ENCODE data around the gene BRDT. TPM values are rescaled to one million over a fixed set of nuclear protein-coding genes. Genes with fewer than 3 reads are reported as not detected.
"Not testable (repeated sequence)": the region's sequence is repeated elsewhere in the genome, so short reads cannot be mapped to it uniquely, and the experiment has no call there.

The BRDT gene
- total and polyA plus RNA-seq, 4 donors = 0.15 TPM; not detected in 3

DNA sequence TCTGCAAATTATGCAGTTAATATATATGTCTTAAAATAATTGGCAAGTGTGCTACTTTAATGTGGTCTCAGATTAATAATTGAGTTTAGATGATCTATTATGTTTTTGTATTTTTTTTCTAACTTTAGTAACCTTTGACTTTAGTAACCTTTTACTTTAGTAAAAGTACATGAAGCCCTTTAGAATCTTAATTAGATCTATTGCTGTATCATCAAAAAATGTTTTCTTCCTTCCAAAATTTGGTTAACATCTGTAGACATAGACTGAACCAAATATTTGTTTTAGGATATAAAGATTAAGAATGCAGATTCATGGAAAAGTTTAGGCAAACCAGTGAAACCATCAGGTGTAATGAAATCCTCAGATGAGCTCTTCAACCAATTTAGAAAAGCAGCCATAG lies 54.9 kb downstream of the BRDT start:
- TF ChIP-seq CTCF (IDR thresholded peaks at IDR 0.05; ENCODE audit: control extremely low read depth, extremely low read depth) = no peak
- Histone ChIP-seq H3K36me3 (ENCODE audit: control insufficient read depth in 4 of 4, insufficient read depth in 4 of 4, low read length in 4 of 4) (no peaks in the 10 kb centered on the region), H3K4me1 (ENCODE audit: control insufficient read depth in 5 of 5, insufficient read depth in 5 of 5, low read length in 5 of 5) (no peaks in the 10 kb centered on the region), H3K27me3 (ENCODE audit: control insufficient read depth in 3 of 3, insufficient read depth in 3 of 3, low read length in 2 of 3) (no peaks in the 10 kb centered on the region), H3K4me3 (no peak overlapping the region), H3K9me3 (ENCODE audit: control insufficient read depth in 4 of 4, insufficient read depth in 3 of 4, low read length in 3 of 4) (no peaks in the 10 kb centered on the region), H3K9ac (ENCODE audit: insufficient read depth in 1 of 2, low read length in 2 of 2) (no peak overlapping the region), H3K27ac (ENCODE audit: low read depth in 1 of 2, low read length in 1 of 2) (no peak overlapping the region)
- DNase-seq (no peak), ATAC-seq (ENCODE audit: insufficient read depth, low FRiP score) (no peak)

DNA sequence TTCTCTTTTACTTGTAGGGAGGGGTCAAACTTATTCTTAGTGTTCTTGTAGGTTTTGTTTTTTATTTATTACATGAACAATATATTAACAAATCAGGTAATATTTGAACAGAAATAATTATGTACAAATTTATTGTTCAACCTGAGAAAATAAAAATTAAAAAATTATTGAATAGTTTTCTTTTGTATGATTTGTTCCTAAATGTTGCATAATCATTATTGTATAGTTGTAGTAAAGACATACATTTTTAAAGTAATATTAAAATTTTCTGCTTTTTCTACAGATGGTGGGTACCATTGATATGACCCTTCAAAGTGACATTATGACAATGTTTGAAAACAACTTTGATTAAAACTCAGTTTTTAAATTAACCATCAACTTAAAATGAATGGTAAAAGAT lies 64.7 kb downstream of the BRDT start:
- ATAC-seq (ENCODE audit: insufficient read depth, low FRiP score) (no peak), DNase-seq (no peak)
- no peaks in the 10 kb centered on the region for H3K36me3 ChIP-seq (ENCODE audit: control insufficient read depth in 4 of 4, insufficient read depth in 4 of 4, low read length in 4 of 4)
- no peak overlapping the region for H3K27ac ChIP-seq (ENCODE audit: low read depth in 1 of 2, low read length in 1 of 2)
- no peaks in the 10 kb centered on the region for H3K4me1 ChIP-seq (ENCODE audit: control insufficient read depth in 5 of 5, insufficient read depth in 5 of 5, low read length in 5 of 5)
- H3K9me3 ChIP-seq (ENCODE audit: control insufficient read depth in 4 of 4, insufficient read depth in 3 of 4, low read length in 3 of 4) = no peaks in the 10 kb centered on the region
- TF ChIP-seq CTCF (IDR thresholded peaks at IDR 0.05; ENCODE audit: control extremely low read depth, extremely low read depth) = no peak
- no peak overlapping the region for H3K9ac ChIP-seq (ENCODE audit: insufficient read depth in 1 of 2, low read length in 2 of 2)
- H3K27me3 ChIP-seq (ENCODE audit: control insufficient read depth in 3 of 3, insufficient read depth in 3 of 3, low read length in 2 of 3) = no peaks in the 10 kb centered on the region
- no peak overlapping the region for H3K4me3 ChIP-seq

DNA sequence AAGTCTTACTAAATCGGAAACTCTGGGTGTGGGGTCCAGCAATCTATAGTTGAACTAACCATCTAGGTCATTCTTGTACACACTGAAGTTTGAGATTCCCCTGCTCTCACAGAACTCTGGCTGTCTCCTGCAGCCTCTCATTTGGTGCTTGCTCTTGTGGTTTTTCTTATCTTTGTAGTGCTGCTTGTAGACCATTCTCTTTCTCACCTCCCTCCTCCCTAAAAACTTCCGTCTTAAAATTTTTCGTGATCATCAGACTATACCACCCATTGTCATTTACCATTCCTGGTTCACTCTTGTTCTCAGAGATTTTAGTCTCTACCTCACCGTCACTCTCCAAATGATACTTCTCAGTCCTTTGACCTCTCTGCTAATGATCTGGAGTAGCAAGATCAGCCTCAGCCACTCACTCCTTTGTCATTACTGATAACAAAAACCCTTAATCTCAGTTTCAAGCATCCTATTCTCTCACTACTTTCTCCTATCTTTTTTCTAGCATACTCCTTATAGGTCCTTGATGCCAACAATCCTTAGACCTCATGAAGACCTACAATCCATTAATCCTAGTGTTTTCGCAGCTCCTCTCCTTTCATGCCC lies 67.6 kb downstream of the BRDT start:
- H3K27me3 ChIP-seq (ENCODE audit: control insufficient read depth in 3 of 3, insufficient read depth in 3 of 3, low read length in 2 of 3) = no peaks in the 10 kb centered on the region
- TF ChIP-seq CTCF (IDR thresholded peaks at IDR 0.05; ENCODE audit: control extremely low read depth, extremely low read depth) = no peak
- no peak overlapping the region for H3K9ac ChIP-seq (ENCODE audit: insufficient read depth in 1 of 2, low read length in 2 of 2)
- H3K36me3 ChIP-seq (ENCODE audit: control insufficient read depth in 4 of 4, insufficient read depth in 4 of 4, low read length in 4 of 4) = no peaks in the 10 kb centered on the region
- WGBS, 2 donors = 61 to 71% methylated on average over 5 of the region's 5 CpGs
- no peak for ATAC-seq (ENCODE audit: insufficient read depth, low FRiP score)
- no peak overlapping the region for H3K4me3 ChIP-seq
- no peak for DNase-seq
- no peaks in the 10 kb centered on the region for H3K9me3 ChIP-seq (ENCODE audit: control insufficient read depth in 4 of 4, insufficient read depth in 3 of 4, low read length in 3 of 4)
- no peak overlapping the region for H3K27ac ChIP-seq (ENCODE audit: low read depth in 1 of 2, low read length in 1 of 2)
- H3K4me1 ChIP-seq (ENCODE audit: control insufficient read depth in 5 of 5, insufficient read depth in 5 of 5, low read length in 5 of 5) = no peaks in the 10 kb centered on the region

DNA sequence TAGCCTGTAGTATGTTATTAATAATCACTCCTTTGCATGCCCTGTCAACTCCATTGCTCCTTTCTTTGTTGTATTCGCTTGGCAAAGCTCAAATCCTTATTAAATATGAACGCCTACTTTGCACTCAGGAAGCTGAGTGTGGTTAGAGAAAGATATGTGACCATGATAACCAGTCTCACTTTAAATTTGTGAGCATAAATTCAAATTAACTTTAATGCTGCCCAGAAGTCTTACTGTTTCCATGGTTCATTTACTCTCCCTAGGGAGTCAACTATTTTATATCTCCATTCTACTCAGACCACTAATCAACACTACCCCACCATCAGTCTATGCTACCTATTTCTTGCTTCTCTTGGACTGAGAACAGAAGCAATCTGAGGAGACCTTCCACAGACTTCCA lies 68.5 kb downstream of the BRDT start:
- Histone ChIP-seq H3K9me3 (ENCODE audit: control insufficient read depth in 4 of 4, insufficient read depth in 3 of 4, low read length in 3 of 4) (peaks cover 0 to 1% (median 0%) of the 10 kb centered on the region in 4 donors), H3K4me3 (no peak overlapping the region), H3K9ac (ENCODE audit: insufficient read depth in 1 of 2, low read length in 2 of 2) (no peak overlapping the region), H3K4me1 (ENCODE audit: control insufficient read depth in 5 of 5, insufficient read depth in 5 of 5, low read length in 5 of 5) (no peaks in the 10 kb centered on the region), H3K27ac (ENCODE audit: low read depth in 1 of 2, low read length in 1 of 2) (no peak overlapping the region), H3K36me3 (ENCODE audit: control insufficient read depth in 4 of 4, insufficient read depth in 4 of 4, low read length in 4 of 4) (no peaks in the 10 kb centered on the region), H3K27me3 (ENCODE audit: control insufficient read depth in 3 of 3, insufficient read depth in 3 of 3, low read length in 2 of 3) (no peaks in the 10 kb centered on the region)
- no peak for DNase-seq
- no peak for TF ChIP-seq CTCF (IDR thresholded peaks at IDR 0.05; ENCODE audit: control extremely low read depth, extremely low read depth)
- 45 to 71% methylated on average over 2 of the region's 2 CpGs for WGBS, 2 donors
- no peak for ATAC-seq (ENCODE audit: insufficient read depth, low FRiP score)

DNA sequence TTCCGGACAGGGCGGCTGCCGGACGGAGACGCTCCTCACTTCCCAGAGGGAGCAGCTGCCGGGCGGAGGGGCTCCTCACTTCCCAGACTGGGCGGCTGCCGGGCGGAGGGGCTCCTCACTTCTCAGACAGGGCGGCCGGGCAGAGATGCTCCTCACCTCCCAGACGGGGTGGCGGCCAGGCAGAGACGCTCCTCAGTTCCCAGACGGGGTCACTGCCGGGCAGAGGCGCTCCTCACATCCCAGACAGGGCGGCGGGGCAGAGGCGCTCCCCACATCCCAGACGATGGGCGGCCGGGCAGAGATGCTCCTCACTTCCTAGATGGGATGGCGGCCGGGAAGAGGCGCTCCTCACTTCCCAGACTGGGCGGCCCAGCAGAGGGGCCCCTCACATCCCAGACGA lies 76.8 kb downstream of the BRDT start:
- 97% methylated on average over 22 to 29 of the region's 29 CpGs for WGBS, 2 donors
- not testable (repeated sequence) for DNase-seq; H3K36me3 ChIP-seq (ENCODE audit: control insufficient read depth in 4 of 4, insufficient read depth in 4 of 4, low read length in 4 of 4)

More for the DNA sequence above, 76.8 kb downstream of the BRDT start:
- ATAC-seq (ENCODE audit: insufficient read depth, low FRiP score); H3K9ac ChIP-seq (ENCODE audit: insufficient read depth in 1 of 2, low read length in 2 of 2); H3K9me3 ChIP-seq (ENCODE audit: control insufficient read depth in 4 of 4, insufficient read depth in 3 of 4, low read length in 3 of 4); H3K4me3 ChIP-seq; H3K27me3 ChIP-seq (ENCODE audit: control insufficient read depth in 3 of 3, insufficient read depth in 3 of 3, low read length in 2 of 3); H3K27ac ChIP-seq (ENCODE audit: low read depth in 1 of 2, low read length in 1 of 2); H3K4me1 ChIP-seq (ENCODE audit: control insufficient read depth in 5 of 5, insufficient read depth in 5 of 5, low read length in 5 of 5): not testable (repeated sequence)

Data from lung (tissue), 12 donors.